HG03439 (cell line): ENCODE measurements around the gene SAMD3.
"Not testable (repeated sequence)": the region's sequence is repeated elsewhere in the genome, so short reads cannot be mapped to it uniquely, and the experiment has no call there.

ENCODE experiments used
- ATAC-seq: cut with Tn5 transposase; IDR thresholded peaks from one replicate; pipeline ENCODE4 v1.9.1; 2021; ENCODE audit warnings: mild to moderate bottlenecking, moderate library complexity; ENCODE audit not compliant: unreplicated experiment

Gene SAMD3

DNA sequence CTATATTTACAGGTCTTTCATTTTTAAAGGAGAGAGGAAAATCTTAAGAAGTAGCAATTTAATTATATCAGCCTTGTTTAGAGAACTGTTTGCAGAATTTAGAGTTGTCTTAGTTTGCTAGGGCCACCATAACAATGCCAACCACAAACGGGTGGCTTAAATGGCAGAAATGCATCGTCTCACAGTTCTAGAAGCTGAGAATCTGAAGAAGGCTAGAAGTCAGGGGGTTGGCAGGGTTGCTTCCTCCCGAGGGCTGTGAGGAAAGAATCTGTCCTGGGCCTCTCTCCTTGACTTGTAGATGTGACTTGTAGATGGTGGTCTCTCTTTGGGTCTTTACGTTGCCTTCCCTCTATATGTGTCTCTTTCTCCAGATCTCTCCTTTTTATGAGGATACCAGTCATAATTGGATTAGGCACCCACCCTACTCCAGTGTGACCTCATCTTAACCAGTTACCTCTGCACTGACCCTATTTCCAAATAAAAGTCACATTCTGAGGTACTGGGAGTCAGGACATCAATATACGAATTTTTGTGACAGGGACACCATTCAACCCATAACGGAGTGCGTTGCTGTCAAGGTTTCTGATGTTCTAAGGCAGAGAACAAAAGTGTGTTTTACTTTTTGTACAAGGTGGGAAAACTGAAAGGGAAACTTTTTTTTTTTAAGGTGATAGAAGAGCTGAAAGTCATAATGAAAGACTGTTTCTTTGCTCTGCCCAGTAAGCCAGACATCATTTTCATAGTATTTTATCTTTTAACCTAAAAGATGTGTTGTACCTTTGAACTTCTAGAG lies 84.4 kb downstream of the SAMD3 start:
- ATAC-seq, result peak; percentile 76

- no peak for ATAC-seq
Observed at GRCh38 chr6:130136798-130137197, 86.0 kb downstream of the SAMD3 start.

- no peak for ATAC-seq
Observed at GRCh38 chr6:130134582-130134981, 88.2 kb downstream of the SAMD3 start.

- peak; percentile 69 for ATAC-seq
Observed at GRCh38 chr6:130132286-130132701, 90.5 kb downstream of the SAMD3 start.

- ATAC-seq, result no peak
Observed at GRCh38 chr6:130129762-130130246, 92.9 kb downstream of the SAMD3 start.

DNA sequence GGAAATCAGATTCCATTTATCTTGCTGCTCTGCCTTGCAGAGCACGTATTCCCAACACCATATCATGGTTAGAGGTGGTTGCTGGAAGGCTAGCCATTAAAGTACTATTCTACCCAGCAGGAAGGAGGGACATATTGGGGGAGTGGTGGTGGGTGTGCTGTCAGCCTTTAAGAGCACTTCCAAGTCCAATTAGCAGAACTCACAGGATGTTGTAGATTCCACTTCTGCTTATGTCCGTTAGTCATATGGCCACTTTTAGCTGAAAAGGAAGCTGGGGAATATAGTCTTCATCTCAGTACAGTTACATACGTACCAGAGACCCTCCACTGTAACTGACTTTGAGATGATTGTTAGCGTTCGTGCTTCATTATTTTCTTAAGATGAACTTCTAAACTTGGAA lies 94.4 kb downstream of the SAMD3 start:
- ATAC-seq, result no peak

GRCh38 chr6:130127195-130127594 lies 95.6 kb downstream of the SAMD3 start:
- no peak for ATAC-seq

DNA sequence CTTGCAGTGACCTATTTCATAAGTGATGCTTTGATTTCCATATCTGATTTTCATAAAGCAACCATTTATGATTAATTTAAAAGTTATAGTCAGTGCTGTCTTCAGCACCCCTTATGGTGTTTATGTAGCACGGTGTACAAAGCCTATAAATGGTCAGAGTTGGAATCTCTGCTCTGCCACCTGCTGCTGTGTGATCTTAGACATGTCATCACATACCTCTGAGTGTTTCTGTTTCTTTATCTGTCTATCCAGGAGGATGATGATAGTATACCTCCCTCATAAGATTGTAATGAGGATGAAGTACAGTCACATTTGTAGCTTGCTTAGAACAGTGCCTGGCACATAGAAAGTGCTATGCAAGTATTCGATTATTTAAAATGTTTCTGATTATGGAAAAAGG lies 100.5 kb downstream of the SAMD3 start:
- no peak for ATAC-seq

GRCh38 chr6:130120731-130121130 lies 102.0 kb downstream of the SAMD3 start:
- ATAC-seq, result no peak

GRCh38 chr6:130119211-130119610 lies 103.5 kb downstream of the SAMD3 start:
- no peak for ATAC-seq

DNA sequence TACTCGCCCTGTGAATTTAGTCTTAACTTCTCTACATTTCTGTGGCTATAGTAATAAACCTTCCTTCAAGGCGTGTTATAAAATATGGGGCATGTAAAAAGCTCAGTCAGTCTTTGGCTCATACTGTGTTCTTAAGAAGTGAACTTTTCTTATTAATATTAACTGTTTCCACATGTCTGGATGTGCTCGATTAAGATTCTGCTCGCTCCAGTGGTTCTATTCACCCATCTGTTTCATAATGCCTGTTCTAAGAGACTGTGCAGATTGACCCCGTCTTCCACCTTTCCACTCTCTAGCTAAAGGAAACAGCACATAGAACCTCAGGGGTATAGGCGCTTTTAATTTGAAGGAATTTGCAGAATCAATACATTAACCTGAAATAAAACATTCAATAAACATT lies 104.5 kb downstream of the SAMD3 start:
- ATAC-seq, result no peak

GRCh38 chr6:130117187-130117701 lies 105.5 kb downstream of the SAMD3 start:
- not testable (repeated sequence) for ATAC-seq

- no peak for ATAC-seq
Observed at GRCh38 chr6:130116273-130116672, 106.5 kb downstream of the SAMD3 start.

- ATAC-seq, result peak; percentile 91
Observed at GRCh38 chr6:130115036-130115435, 107.7 kb downstream of the SAMD3 start.

GRCh38 chr6:130113201-130113710 lies 109.5 kb downstream of the SAMD3 start:
- no peak for ATAC-seq

GRCh38 chr6:130111031-130111430 lies 111.7 kb downstream of the SAMD3 start:
- ATAC-seq, result no peak

DNA sequence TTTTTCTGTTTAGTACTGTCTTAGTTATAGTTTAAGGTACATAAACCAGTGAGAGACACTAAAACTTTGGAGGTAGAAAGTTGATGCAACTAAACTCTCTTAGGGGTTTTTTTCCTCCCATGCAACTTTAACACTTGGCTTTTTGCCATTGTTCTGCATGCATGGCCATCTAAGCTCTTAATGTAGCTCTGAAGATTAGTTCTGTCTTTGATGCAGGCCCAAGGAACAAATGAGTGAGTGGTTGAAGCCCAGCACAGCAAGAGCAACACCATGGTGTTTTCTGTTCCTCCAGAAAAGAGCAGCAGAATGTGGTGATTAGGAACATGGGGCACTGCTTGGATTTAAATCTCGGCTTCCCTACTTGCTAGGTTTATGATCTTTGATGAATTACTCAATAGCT lies 115.0 kb downstream of the SAMD3 start:
- ATAC-seq, result no peak

DNA sequence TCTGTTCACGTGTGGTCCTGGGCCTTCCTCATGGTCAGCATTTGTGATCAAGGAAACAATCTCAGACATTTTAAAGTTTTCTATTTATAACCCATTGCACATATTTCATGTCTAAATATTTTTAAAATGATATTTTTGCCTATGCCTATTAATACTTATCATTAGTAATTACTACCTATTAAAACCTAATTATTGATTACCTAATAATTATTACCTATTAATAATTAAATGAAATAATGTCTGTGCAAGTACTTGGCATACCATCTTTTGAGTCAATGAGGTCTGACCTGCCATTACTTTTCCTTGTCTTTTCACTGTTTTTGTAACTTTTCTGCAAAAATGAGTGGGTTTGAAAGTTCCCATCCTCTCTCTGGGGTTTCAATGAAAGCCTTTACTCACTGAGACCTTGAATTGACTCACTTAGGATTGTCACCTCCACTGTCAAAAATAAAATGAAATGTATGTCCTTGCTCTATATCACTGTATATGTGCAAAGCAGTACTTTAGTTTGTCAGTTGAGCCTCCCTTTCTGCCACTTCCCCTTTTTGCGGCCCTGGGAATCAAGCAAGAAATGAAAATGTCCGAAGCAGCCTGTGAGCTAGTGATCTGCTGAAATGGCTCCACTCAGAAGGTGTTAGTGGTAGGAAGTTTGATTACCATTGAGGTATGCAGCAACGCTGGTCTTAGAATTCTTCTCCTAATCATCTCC lies 116.6 kb downstream of the SAMD3 start:
- ATAC-seq, result peak; percentile 88

DNA sequence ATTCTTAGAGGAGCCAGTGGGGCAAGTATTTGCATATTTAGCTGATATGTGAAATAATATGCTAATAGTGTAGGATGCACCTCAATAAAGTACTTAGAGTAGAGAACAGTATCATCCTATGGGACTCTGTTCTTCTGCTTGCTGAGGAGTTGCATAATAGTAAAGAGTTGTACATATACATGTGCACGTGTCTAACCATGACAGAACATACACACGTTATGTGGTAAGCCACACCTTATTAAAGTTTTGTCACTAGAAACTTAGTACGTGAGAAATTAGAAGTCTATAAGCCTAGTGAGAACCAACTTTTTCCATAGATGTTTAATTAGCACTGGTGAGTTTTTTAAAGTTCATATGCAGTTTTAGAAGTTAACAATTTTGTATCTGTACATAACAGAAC lies 123.6 kb downstream of the SAMD3 start:
- no peak for ATAC-seq

DNA sequence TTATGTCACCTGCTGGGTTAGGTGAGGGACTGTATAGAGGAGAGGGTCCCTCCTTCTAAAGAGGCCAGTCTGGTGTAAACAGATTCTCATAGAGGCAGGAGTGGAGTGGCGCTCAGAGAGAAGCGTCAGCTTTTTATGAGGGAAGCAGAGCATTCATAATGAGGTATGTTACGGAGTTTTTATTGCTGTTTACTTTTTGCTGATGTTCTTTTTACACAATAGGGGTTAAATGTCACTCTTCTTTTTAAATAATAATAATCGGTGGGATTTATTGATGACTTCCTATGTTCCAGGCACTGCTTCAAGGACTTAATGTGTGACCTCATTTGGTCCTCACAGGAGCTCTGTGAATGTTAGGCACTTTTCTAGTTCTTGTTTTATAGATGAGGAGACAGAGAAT lies 124.4 kb downstream of the SAMD3 start:
- no peak for ATAC-seq
